HFFc6 (cell line): Measurements from ENCODE around the gene USP36. TPM values are rescaled to one million over a fixed set of nuclear protein-coding genes. Genes with fewer than 3 reads are reported as not detected.

Experiments
- DNase-seq: peaks from one replicate; pipeline ENCODE4 v3.0.0-alpha.2; 2018
- H3K27ac Mint-ChIP-seq: 2 replicates; pipeline ENCODE4 v1.8.0; 2020; ENCODE audit warnings: mild to moderate bottlenecking, mixed read lengths
- H3K27me3 Mint-ChIP-seq: 2 replicates; pipeline ENCODE4 v1.8.0; 2021; ENCODE audit warnings: mild to moderate bottlenecking, moderate library complexity, mixed read lengths; ENCODE audit not compliant: insufficient read depth
- H3K36me3 Mint-ChIP-seq: 2 replicates; pipeline ENCODE4 v1.8.0; 2021; ENCODE audit warnings: low read depth, mixed read lengths
- H3K4me1 Mint-ChIP-seq: 2 replicates; pipeline ENCODE4 v1.8.0; 2020; ENCODE audit warnings: low read depth, mixed read lengths
- H3K4me3 Mint-ChIP-seq: 2 replicates; pipeline ENCODE4 v1.8.0; 2020; ENCODE audit warnings: mild to moderate bottlenecking, moderate library complexity, mixed read lengths
- H3K9me3 Mint-ChIP-seq: 2 replicates; pipeline ENCODE4 v1.8.0; 2020; ENCODE audit warnings: mild to moderate bottlenecking, mixed read lengths
- CTCF ChIP-seq: fragments of 200-600 bp; sonication (generic); IDR thresholded peaks from 2 replicates; pipeline ENCODE4 v1.5.0; 2021; ENCODE audit warnings: antibody characterized with exemption, mild to moderate bottlenecking
- total RNA-seq, 6 experiments: library from RNA; stranded (reverse); fragmentation: NEBNext Ultra II Directional; extraction: Animal tissue kit (Norgen Biotek cat#: 25700); gene quantifications; 2 replicates in 1 of 6; 3 replicates in 5 of 6; pipeline ENCODE4 v1.2.3, GENCODE V29; 2021

USP36 gene
- total RNA-seq, 6 experiments from 2014 or later: 43.6 to 50.3 (median 46.2) TPM

DNA sequence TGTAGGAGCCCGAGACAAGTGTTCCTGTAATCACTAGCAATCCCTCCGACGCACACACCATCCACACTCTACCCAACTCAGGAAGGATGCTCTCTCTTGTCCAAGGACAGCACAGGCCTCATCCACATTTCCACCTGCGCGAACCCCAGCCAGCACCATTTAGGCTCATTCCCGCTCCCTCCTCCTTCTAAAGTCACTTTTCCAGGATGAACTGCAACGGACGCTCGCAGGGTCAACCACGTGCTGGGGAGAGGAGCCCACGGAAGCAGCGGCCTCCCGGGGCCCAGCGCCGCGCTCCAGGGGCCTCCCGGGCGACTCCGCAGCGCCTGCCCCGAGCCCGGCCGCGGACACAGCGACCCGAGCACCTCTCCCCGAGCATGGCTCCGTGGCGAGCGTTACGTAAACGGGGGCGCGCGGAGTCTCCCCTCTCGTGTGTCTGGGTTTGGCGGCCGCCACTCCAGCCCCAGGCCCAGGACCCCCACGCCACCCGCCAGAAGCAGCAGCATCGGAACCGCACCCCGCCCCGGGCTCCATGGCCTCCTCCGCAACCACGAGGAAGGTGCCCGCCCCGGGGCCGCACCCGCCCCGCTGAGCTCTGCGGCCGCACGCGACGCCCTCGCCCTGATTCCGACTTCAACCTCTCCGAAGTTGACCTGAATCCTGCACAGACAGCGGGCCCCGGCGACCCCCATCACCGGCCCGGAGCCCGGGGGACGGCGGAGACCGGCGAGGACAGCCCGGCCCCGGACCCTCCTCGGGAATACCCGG lies 668 bp downstream of the USP36 start:
- H3K27ac Mint-ChIP-seq: peak overlapping the region; percentile 94
- peak overlapping the region; percentile 97 for H3K4me3 Mint-ChIP-seq
- H3K9me3 Mint-ChIP-seq: no peaks in the 10 kb centered on the region
- peaks cover 60% of the 10 kb centered on the region for H3K4me1 Mint-ChIP-seq
- no peaks in the 10 kb centered on the region; the same call in none of the 2 replicates for H3K27me3 Mint-ChIP-seq
- TF ChIP-seq CTCF: no peak
- DNase-seq: peak; percentile 27
- peaks cover 26% of the 10 kb centered on the region for H3K36me3 Mint-ChIP-seq

DNA sequence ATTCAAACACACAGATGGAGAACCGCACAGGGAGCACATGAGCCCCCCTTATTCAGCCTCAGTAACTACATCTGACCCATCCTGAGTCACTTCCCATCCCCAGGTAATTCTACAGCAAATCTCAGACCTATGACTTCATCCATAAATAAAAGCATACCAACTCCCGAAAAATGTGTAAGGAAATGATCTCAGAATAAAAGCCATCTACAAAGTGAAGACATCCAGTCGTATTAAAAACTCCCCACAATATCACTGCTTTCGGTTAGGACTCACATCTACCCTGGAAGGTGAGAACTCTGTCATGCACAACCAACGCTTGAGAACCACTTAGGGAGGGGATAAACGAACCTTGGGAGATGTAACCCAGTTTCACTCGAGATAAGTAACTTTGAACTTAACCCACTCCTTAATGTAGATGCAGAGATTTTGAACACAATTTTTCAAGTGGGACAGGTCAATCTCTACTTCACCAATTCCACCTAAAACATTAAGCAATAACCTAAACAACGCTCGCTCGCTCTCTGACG lies 1.3 kb downstream of the USP36 start:
- peaks cover 26% of the 10 kb centered on the region for H3K36me3 Mint-ChIP-seq
- peak; percentile 45 for DNase-seq
- peak overlapping the region; percentile 94 for H3K27ac Mint-ChIP-seq
- H3K4me1 Mint-ChIP-seq: peaks cover 54% of the 10 kb centered on the region
- H3K4me3 Mint-ChIP-seq: peak overlapping the region; percentile 97
- H3K27me3 Mint-ChIP-seq: no peaks in the 10 kb centered on the region; the same call in none of the 2 replicates
- H3K9me3 Mint-ChIP-seq: no peaks in the 10 kb centered on the region
- no peak for TF ChIP-seq CTCF

DNA sequence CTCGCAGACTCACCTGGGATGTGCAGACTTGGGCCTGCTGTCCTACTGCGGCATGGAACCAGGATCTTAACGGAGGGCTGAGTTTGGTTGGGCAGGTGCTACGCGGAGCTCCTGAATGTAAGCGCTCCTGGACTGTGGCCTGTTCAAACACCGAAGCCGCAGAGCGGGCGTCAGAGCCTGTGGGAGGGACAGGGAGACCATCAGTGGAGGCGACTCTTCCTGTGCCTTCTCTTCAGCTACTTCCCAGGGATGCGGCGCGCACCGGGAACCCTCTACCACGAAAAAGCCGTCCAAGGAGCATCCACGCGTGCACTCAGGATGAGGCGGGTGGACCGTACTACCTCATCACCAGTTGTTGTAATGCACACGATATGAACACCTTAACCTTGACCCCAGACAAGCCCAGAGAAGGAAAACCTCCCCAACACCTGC lies 2.0 kb downstream of the USP36 start:
- no peak for TF ChIP-seq CTCF
- Mint-ChIP-seq H3K36me3 (peaks cover 28% of the 10 kb centered on the region), H3K4me3 (peak overlapping the region; percentile 97), H3K27me3 (no peaks in the 10 kb centered on the region; the same call in none of the 2 replicates), H3K9me3 (no peaks in the 10 kb centered on the region), H3K4me1 (peaks cover 49% of the 10 kb centered on the region), H3K27ac (peak overlapping the region; percentile 94)
- no peak for DNase-seq

DNA sequence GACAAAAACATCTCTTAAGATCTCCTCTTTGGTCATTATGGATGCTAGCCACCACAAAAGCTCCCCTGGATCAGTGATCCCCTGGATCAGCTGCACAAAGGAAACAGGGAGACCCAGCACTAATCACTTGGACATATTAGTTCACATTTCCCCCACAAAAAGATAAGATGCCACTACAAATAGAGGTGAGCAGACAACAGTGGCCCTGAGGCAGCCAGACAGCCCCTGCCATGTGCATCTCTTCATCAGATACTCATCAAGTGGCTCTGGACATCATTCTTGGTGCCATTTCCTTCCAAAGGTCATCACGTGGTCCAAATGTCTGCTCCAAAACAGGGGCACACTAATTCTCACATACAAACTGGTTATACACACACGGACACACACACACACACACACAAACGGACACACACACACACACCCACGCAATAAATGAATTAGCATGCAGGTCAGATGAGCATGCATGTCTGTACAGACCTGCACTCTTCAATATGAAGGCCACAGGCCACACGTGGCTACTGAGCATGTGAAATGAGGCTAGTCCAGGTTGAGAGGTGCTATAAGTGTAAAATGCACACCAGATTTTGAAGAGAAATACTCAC lies 4.1 kb downstream of the USP36 start:
- TF ChIP-seq CTCF: no peak
- Mint-ChIP-seq H3K27me3 (no peaks in the 10 kb centered on the region; the same call in 1 of the 2 replicates), H3K4me1 (peaks cover 37% of the 10 kb centered on the region), H3K36me3 (peaks cover 33% of the 10 kb centered on the region), H3K9me3 (no peaks in the 10 kb centered on the region), H3K4me3 (no peak overlapping the region), H3K27ac (no peak overlapping the region)
- no peak for DNase-seq

GRCh38 chr17:78834571-78834970 lies 6.0 kb downstream of the USP36 start:
- peaks cover 42% of the 10 kb centered on the region for H3K36me3 Mint-ChIP-seq
- TF ChIP-seq CTCF: no peak
- H3K9me3 Mint-ChIP-seq: no peaks in the 10 kb centered on the region
- H3K27me3 Mint-ChIP-seq: no peaks in the 10 kb centered on the region; the same call in 1 of the 2 replicates
- H3K4me1 Mint-ChIP-seq: peaks cover 30% of the 10 kb centered on the region
- no peak for DNase-seq
- H3K4me3 Mint-ChIP-seq: no peak overlapping the region
- no peak overlapping the region for H3K27ac Mint-ChIP-seq
